ENCODE measurements around the gene AIG1.

AIG1 gene

DNA sequence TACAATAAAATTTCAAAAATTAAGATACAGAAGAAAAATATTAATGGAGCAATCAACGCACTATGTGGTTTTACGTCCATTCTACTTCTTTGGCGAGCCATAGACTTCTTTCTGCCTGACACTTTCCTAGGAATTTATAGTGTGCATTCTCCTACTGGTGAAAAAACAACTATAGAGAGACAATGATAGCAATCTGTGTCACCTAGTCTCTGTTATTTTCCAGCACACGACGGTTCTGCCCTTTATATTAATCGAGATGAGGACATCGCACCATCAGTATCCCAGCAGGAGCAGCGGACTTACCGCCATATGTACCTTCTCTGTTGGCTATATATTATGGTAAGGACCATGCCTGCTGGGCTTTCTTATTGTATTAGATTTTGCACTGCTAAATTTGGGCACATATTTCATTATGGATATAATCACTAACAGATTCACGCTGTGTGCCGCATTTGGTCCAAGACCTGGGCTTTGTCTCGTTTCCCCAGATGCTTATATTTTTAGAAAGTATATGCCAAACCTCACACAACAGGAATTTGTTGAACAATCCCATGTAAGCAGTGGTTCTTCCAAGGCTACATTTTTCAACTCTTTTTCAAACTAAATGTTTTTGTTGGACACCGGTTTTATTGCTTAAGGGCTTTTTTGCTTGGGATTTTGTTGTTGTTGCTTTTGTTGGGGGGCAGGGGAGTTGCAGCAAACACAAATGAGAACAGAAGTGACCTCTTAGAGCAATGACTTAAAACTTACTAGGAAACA lies 223.4 kb downstream of the AIG1 start:
- Histone ChIP-seq H3K27me3 (ENCODE audit: insufficient read depth, low read depth) (no peaks in the 10 kb centered on the region), H3K4me1 (ENCODE audit: low read depth, poor library complexity, severe bottlenecking) (no peaks in the 10 kb centered on the region), H3K4me2 (no peak overlapping the region), H3K79me2 (ENCODE audit: insufficient read depth, low read depth) (no peaks in the 10 kb centered on the region), H3K9ac (no peak overlapping the region), H4K20me1 (ENCODE audit: insufficient read depth) (no peaks in the 10 kb centered on the region), H3K27ac (no peak overlapping the region), H2AFZ (ENCODE audit: low read depth) (no peak overlapping the region), H3K4me3 (IDR thresholded peaks at IDR 0.05; ENCODE audit: insufficient read depth, low read depth, low read length) (no peak overlapping the region), H3K36me3 (ENCODE audit: insufficient read depth) (no peaks in the 10 kb centered on the region)
- TF ChIP-seq, protein P1, sequence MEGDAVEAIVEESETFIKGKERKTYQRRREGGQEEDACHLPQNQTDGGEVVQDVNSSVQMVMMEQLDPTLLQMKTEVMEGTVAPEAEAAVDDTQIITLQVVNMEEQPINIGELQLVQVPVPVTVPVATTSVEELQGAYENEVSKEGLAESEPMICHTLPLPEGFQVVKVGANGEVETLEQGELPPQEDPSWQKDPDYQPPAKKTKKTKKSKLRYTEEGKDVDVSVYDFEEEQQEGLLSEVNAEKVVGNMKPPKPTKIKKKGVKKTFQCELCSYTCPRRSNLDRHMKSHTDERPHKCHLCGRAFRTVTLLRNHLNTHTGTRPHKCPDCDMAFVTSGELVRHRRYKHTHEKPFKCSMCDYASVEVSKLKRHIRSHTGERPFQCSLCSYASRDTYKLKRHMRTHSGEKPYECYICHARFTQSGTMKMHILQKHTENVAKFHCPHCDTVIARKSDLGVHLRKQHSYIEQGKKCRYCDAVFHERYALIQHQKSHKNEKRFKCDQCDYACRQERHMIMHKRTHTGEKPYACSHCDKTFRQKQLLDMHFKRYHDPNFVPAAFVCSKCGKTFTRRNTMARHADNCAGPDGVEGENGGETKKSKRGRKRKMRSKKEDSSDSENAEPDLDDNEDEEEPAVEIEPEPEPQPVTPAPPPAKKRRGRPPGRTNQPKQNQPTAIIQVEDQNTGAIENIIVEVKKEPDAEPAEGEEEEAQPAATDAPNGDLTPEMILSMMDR (conservative IDR thresholded peaks at IDR 0.05; ENCODE audit: low read depth, low read length): no peak

DNA sequence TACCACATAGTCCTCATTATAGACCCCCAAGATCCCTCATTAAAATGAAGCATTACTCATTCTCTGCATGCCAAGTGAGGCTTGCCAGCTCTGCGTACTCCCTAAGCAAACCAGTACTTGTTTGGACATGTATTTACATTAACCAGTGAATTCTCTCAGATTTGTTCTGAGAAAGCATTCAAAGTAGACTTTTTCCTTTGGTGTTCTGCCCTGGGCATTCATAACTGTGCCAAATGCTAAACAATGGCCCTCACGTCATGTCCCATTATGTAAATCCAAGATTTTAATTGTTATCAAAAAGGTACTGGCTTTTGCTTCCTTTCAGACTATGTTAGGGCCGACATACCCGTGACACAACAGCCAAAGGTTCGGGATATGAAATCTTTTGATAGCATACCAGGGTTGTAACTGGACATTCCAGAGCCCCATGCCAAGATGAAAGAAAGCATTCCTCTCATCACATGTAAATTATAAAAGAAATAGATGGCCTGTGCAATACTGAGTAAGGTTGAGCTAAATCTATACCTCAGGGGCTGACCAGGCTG lies 225.6 kb downstream of the AIG1 start:
- Histone ChIP-seq H3K27ac (no peak overlapping the region), H3K9ac (no peak overlapping the region), H3K79me2 (ENCODE audit: insufficient read depth, low read depth) (no peaks in the 10 kb centered on the region), H3K4me3 (IDR thresholded peaks at IDR 0.05; ENCODE audit: insufficient read depth, low read depth, low read length) (no peak overlapping the region), H3K4me1 (ENCODE audit: low read depth, poor library complexity, severe bottlenecking) (no peaks in the 10 kb centered on the region), H3K4me2 (no peak overlapping the region), H3K27me3 (ENCODE audit: insufficient read depth, low read depth) (no peaks in the 10 kb centered on the region), H4K20me1 (ENCODE audit: insufficient read depth) (no peaks in the 10 kb centered on the region), H2AFZ (ENCODE audit: low read depth) (no peak overlapping the region), H3K36me3 (ENCODE audit: insufficient read depth) (no peaks in the 10 kb centered on the region)
- TF ChIP-seq, protein P1 (conservative IDR thresholded peaks at IDR 0.05; ENCODE audit: low read depth, low read length): no peak

DNA sequence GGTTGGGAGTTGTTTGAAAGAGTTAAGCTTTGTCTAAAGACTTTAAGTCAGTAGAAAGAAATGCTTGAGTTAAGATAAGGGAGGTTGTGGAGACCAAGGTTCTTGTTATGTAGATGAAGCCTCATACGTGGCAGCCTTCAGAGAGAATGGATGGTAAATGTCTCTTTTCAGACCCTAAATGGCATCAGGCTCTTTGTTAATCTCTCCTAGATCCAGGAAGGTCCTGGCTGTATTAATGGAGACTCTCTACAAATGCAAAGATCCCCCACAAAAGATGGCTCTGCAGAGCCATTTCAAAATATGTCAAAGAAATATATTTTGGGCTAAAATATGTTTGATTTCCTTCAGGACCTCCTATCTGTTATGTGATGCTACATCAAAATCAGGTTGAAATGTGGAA lies 228.2 kb downstream of the AIG1 start:
- Histone ChIP-seq H3K36me3 (ENCODE audit: insufficient read depth) (no peaks in the 10 kb centered on the region), H3K27me3 (ENCODE audit: insufficient read depth, low read depth) (no peaks in the 10 kb centered on the region), H3K9ac (no peak overlapping the region), H3K79me2 (ENCODE audit: insufficient read depth, low read depth) (no peaks in the 10 kb centered on the region), H3K4me2 (no peak overlapping the region), H3K4me1 (ENCODE audit: low read depth, poor library complexity, severe bottlenecking) (no peaks in the 10 kb centered on the region), H2AFZ (ENCODE audit: low read depth) (no peak overlapping the region), H4K20me1 (ENCODE audit: insufficient read depth) (no peaks in the 10 kb centered on the region), H3K4me3 (IDR thresholded peaks at IDR 0.05; ENCODE audit: insufficient read depth, low read depth, low read length) (no peak overlapping the region), H3K27ac (no peak overlapping the region)
- TF ChIP-seq, protein P1 (conservative IDR thresholded peaks at IDR 0.05; ENCODE audit: low read depth, low read length): no peak

DNA sequence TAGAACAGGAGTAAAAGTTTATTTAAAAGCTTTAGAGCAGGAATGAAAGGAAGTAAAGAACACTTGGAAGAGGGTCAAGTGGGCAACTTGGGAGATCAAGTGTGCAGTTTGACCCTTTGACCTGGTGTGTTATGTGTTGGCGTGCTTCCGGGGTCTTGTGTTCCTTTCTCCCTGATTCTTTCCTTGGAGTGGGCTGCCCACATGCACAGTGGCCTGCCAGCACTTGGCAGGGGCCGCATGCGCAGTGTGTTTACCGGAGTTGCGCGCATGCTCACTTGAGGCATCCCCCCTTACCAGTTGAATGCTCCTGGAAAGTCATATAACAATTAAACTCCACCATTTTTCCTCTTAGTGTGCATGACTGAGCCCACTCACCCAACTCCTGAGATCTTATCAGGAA lies 229.5 kb downstream of the AIG1 start:
- TF ChIP-seq, protein P1 (conservative IDR thresholded peaks at IDR 0.05; ENCODE audit: low read depth, low read length): no peak
- no peak overlapping the region for H3K4me3 ChIP-seq (IDR thresholded peaks at IDR 0.05; ENCODE audit: insufficient read depth, low read depth, low read length)
- no peaks in the 10 kb centered on the region for H3K4me1 ChIP-seq (ENCODE audit: low read depth, poor library complexity, severe bottlenecking)
- no peaks in the 10 kb centered on the region for H3K79me2 ChIP-seq (ENCODE audit: insufficient read depth, low read depth)
- H4K20me1 ChIP-seq (ENCODE audit: insufficient read depth): no peaks in the 10 kb centered on the region
- H2AFZ ChIP-seq (ENCODE audit: low read depth): no peak overlapping the region
- no peaks in the 10 kb centered on the region for H3K27me3 ChIP-seq (ENCODE audit: insufficient read depth, low read depth)
- H3K27ac ChIP-seq: no peak overlapping the region
- H3K9ac ChIP-seq: no peak overlapping the region
- H3K36me3 ChIP-seq (ENCODE audit: insufficient read depth): no peaks in the 10 kb centered on the region
- H3K4me2 ChIP-seq: no peak overlapping the region
